Measurements from ENCODE around the gene CDS2.
A peak's percentile ranks its signal among the peaks of the same experiment; 100 is the strongest.

DNA sequence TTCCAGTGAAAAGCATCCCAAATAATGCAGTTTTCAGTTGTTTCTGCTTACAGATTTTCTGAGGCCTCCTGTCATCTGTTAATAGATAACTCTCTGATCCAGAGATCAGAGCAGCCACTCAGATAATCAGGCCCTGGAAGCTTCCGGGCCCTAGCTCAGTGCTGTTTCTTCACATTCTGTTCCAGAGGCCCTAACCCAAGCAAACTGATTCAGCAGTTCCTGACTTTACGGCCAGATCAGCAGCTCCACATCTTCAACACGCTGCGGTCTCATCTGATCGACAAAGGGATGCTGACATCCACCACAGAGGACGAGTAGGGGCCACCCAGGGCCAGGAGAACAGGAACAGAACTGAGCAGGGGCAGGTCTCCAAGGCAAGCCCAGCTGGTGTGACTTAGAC, 63.1 kb downstream of the CDS2 start:
- TF ChIP-seq, protein P1, sequence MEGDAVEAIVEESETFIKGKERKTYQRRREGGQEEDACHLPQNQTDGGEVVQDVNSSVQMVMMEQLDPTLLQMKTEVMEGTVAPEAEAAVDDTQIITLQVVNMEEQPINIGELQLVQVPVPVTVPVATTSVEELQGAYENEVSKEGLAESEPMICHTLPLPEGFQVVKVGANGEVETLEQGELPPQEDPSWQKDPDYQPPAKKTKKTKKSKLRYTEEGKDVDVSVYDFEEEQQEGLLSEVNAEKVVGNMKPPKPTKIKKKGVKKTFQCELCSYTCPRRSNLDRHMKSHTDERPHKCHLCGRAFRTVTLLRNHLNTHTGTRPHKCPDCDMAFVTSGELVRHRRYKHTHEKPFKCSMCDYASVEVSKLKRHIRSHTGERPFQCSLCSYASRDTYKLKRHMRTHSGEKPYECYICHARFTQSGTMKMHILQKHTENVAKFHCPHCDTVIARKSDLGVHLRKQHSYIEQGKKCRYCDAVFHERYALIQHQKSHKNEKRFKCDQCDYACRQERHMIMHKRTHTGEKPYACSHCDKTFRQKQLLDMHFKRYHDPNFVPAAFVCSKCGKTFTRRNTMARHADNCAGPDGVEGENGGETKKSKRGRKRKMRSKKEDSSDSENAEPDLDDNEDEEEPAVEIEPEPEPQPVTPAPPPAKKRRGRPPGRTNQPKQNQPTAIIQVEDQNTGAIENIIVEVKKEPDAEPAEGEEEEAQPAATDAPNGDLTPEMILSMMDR (IDR thresholded peaks at IDR 0.05), result no peak
- TF ChIP-seq POLR2A (IDR thresholded peaks at IDR 0.05), result peak; percentile 50
